ENCODE results near the gene SMIM28.
"Not testable (repeated sequence)": the region's sequence is repeated elsewhere in the genome, so short reads cannot be mapped to it uniquely, and the experiment has no call there.

Gene SMIM28

DNA sequence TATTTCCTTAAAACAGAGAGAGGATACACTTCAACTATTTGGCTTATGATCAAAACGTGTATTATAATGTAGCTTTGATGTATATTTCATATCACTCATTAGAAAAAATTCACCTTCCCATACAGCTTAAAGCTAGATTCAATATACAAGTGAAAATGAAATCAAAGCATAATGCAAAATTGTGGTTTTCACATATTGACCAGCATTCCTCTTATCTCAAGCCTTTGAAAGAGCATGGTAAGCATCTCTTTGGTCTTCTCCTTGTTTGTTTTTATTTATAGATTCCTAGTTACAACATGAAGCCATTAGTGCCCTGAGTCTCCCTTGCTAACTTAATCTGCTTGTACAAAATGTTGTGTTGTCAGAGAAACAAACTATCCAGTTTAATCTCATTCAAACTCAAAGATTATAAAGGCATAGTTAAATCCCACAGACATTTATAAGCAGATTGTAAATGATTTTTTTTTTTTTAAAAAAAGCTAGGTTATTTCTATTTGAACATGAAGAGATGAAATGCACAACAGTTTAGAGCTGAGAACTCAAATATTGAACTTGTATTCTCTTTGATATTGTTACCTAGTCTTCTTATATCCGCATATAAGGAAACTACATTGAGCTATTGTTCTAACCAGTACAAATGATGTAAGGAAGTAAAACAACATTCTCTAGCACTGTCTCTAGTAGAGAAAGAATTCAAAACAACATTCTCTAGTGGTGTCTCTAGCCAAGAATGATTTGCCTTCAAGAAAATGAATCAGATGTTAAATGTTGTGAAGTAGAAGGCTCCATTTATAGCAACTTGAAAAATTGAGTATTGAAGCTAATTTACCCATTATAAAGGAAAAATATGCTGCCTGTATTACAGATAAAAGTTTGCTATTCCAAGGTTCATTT lies 31.2 kb upstream of the SMIM28 start:
- TF ChIP-seq, protein P1, sequence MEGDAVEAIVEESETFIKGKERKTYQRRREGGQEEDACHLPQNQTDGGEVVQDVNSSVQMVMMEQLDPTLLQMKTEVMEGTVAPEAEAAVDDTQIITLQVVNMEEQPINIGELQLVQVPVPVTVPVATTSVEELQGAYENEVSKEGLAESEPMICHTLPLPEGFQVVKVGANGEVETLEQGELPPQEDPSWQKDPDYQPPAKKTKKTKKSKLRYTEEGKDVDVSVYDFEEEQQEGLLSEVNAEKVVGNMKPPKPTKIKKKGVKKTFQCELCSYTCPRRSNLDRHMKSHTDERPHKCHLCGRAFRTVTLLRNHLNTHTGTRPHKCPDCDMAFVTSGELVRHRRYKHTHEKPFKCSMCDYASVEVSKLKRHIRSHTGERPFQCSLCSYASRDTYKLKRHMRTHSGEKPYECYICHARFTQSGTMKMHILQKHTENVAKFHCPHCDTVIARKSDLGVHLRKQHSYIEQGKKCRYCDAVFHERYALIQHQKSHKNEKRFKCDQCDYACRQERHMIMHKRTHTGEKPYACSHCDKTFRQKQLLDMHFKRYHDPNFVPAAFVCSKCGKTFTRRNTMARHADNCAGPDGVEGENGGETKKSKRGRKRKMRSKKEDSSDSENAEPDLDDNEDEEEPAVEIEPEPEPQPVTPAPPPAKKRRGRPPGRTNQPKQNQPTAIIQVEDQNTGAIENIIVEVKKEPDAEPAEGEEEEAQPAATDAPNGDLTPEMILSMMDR (conservative IDR thresholded peaks at IDR 0.05; ENCODE audit: low read depth, low read length), result no peak
- no peak overlapping the region for H3K4me3 ChIP-seq (ENCODE audit: low read length)
- DNase-seq (ENCODE audit: low read depth), result peak; percentile 60

DNA sequence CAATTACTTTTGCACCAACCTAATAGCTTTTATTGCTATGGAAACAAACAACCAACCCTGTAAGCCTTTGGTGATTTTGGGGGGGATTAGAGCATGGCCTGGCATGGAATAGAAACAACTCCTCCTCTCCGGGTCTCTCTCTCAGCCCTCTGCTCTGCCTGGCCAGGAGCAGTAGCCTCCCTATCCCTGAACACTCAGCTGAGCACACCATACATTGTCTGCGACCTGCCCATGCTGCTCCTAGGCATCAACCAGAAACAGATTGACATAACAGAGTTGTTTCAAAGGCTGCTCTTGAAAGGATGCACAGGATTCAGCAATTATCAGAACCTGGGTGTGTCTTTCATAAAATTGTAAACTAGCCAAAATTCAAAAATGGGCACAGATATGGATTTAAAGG lies 29.8 kb upstream of the SMIM28 start:
- DNase-seq (ENCODE audit: low read depth), result no peak
- no peak overlapping the region for H3K4me3 ChIP-seq (ENCODE audit: low read length)
- TF ChIP-seq, protein P1 (conservative IDR thresholded peaks at IDR 0.05; ENCODE audit: low read depth, low read length), result no peak

- DNase-seq (ENCODE audit: low read depth), result no peak
- H3K4me3 ChIP-seq (ENCODE audit: low read length), result no peak overlapping the region
- TF ChIP-seq, protein P1 (conservative IDR thresholded peaks at IDR 0.05; ENCODE audit: low read depth, low read length), result no peak
Observed at GRCh38 chr6:138349891-138350290, 27.8 kb upstream of the SMIM28 start.

DNA sequence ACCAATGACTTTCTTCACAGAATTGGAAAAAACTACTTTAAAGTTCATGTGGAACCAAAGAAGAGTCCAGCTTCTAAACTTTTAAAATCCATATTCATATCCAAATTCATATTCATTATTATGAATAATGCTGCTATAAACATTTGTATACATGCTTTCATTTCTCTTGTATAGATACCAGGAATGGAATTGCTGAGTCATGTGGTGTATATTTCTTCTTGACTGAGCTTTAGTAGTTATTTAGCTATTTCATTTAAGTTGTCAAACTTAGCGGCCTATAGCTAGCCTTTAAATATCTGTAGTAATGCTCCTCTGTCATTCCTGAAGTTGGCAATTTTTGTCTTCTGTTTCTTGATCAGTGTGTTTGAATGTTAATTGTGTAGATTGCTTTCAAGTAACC lies 19.8 kb upstream of the SMIM28 start:
- DNase-seq (ENCODE audit: low read depth), result no peak
- TF ChIP-seq, protein P1 (conservative IDR thresholded peaks at IDR 0.05; ENCODE audit: low read depth, low read length), result no peak
- H3K4me3 ChIP-seq (ENCODE audit: low read length), result no peak overlapping the region

GRCh38 chr6:138368684-138369083 lies 9.0 kb upstream of the SMIM28 start:
- not testable (repeated sequence) for DNase-seq (ENCODE audit: low read depth); H3K4me3 ChIP-seq (ENCODE audit: low read length)

DNA sequence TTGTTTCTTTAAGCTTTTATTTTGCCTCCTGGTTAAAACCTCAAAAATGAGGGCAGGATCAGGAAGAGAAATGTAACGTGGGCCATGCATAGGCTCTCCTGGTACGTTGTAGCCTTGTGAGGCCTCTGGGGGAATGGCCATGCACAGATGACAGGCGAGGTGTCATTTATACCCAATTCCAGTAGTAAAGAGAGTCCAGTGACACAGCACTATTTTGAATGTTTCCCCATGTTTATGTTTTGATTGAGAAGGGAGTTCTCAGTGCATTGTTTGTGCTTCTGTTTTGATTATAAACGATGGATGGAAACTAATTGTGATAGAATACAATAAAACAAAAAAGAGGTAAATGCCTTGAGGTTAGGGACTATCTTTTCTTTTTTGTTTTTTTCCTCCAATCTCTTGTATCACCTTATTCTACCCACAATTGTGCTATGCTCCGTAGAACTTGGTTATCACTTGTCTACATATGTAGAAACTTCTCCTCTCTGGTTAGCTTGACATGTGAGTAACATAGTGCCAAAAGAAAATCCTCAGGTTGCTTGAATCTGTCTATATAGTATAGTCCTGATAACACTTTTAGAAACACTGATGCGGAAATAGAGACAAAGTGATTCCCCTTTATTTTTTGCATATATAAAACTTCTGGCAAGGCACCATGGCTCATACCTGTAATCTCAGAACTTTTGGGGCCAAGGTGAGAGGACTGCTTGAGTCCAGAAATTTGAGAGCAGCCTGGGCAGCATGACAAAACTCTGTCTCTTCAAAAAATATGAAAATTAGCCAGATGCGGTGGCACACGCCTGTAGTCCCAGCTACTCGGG lies 6.9 kb upstream of the SMIM28 start:
- DNase-seq (ENCODE audit: low read depth), result no peak
- H3K4me3 ChIP-seq (ENCODE audit: low read length), result no peak overlapping the region
- TF ChIP-seq, protein P1 (conservative IDR thresholded peaks at IDR 0.05; ENCODE audit: low read depth, low read length), result no peak

- no peak for DNase-seq (ENCODE audit: low read depth)
Observed at GRCh38 chr6:138371452-138371711, 6.3 kb upstream of the SMIM28 start.

More at GRCh38 chr6:138371452-138371711, 6.3 kb upstream of the SMIM28 start:
- TF ChIP-seq, protein P1 (conservative IDR thresholded peaks at IDR 0.05; ENCODE audit: low read depth, low read length), result no peak
- H3K4me3 ChIP-seq (ENCODE audit: low read length), result no peak overlapping the region
